SH-SY5Y (cell line): ENCODE data around the gene EXOC3.

Experiments used
- GATA2 ChIP-seq: IDR thresholded peaks from 2 replicates; pipeline ENCODE4 v1.6.1; 2011; ENCODE audit warnings: mild to moderate bottlenecking, low read depth, low read length
- GATA3 ChIP-seq: IDR thresholded peaks from 2 replicates; pipeline ENCODE4 v1.6.1; 2011; ENCODE audit warnings: low read depth, mild to moderate bottlenecking, low read length, moderate library complexity

EXOC3 gene

GRCh38 chr5:403995-404394 is 39.0 kb upstream of the EXOC3 start:
- TF ChIP-seq GATA2: no peak
- TF ChIP-seq GATA3: no peak

GRCh38 chr5:404666-405241 is 38.2 kb upstream of the EXOC3 start:
- TF ChIP-seq GATA2 (no peak), GATA3 (no peak)

- TF ChIP-seq GATA2 (no peak), GATA3 (no peak)
These were observed 37.6 kb upstream of the EXOC3 start for GRCh38 chr5:405421-405820.

- no peak for TF ChIP-seq GATA2
- no peak for TF ChIP-seq GATA3
These were observed 36.9 kb upstream of the EXOC3 start for GRCh38 chr5:406041-406440.

GRCh38 chr5:407051-407450 is 35.9 kb upstream of the EXOC3 start:
- TF ChIP-seq GATA3 (no peak), GATA2 (no peak)

- no peak for TF ChIP-seq GATA3
- TF ChIP-seq GATA2: no peak
These were observed 35.1 kb upstream of the EXOC3 start for GRCh38 chr5:407801-408268.

GRCh38 chr5:410911-411517 is 32.0 kb upstream of the EXOC3 start:
- no peak for TF ChIP-seq GATA3

GRCh38 chr5:411728-412127 is 31.2 kb upstream of the EXOC3 start:
- TF ChIP-seq GATA2 (no peak), GATA3 (no peak)

GRCh38 chr5:415928-416635 is 26.9 kb upstream of the EXOC3 start:
- TF ChIP-seq GATA3 (no peak), GATA2 (no peak)

GRCh38 chr5:416636-416960 is 26.4 kb upstream of the EXOC3 start:
- TF ChIP-seq GATA2: no peak
- no peak for TF ChIP-seq GATA3

- TF ChIP-seq GATA2: no peak
- TF ChIP-seq GATA3: no peak
These were observed 25.4 kb upstream of the EXOC3 start for GRCh38 chr5:417301-418161.

- TF ChIP-seq GATA2 (no peak), GATA3 (no peak)
These were observed 24.5 kb upstream of the EXOC3 start for GRCh38 chr5:418162-419121.

- TF ChIP-seq GATA2 (no peak), GATA3 (no peak)
These were observed 23.0 kb upstream of the EXOC3 start for GRCh38 chr5:419970-420369.
